Measurements from ENCODE around the gene MRC2.

Gene MRC2

GRCh38 chr17:62701706-62702085 is 74.2 kb downstream of the MRC2 start:
- no peak for DNase-seq (ENCODE audit: low spot score)

GRCh38 chr17:62702746-62703260 is 75.3 kb downstream of the MRC2 start:
- no peak for DNase-seq (ENCODE audit: low spot score)

- DNase-seq (ENCODE audit: low spot score) = no peak
Measured at GRCh38 chr17:62703261-62703775, 75.8 kb downstream of the MRC2 start.

GRCh38 chr17:62703776-62704380 is 76.4 kb downstream of the MRC2 start:
- peak; percentile 70 for DNase-seq (ENCODE audit: low spot score)

- no peak for DNase-seq (ENCODE audit: low spot score)
Measured at GRCh38 chr17:62704381-62704971, 77.0 kb downstream of the MRC2 start.

- DNase-seq (ENCODE audit: low spot score) = no peak
Measured at GRCh38 chr17:62705156-62705777, 77.8 kb downstream of the MRC2 start.

- no peak for DNase-seq (ENCODE audit: low spot score)
Measured at GRCh38 chr17:62705778-62706597, 78.5 kb downstream of the MRC2 start.

- DNase-seq (ENCODE audit: low spot score) = no peak
Measured at GRCh38 chr17:62706598-62707424, 79.3 kb downstream of the MRC2 start.

GRCh38 chr17:62707425-62707739 is 79.9 kb downstream of the MRC2 start:
- no peak for DNase-seq (ENCODE audit: low spot score)

GRCh38 chr17:62708587-62708986 is 81.1 kb downstream of the MRC2 start:
- no peak for DNase-seq (ENCODE audit: low spot score)

- no peak for DNase-seq (ENCODE audit: low spot score)
Measured at GRCh38 chr17:62712171-62712581, 84.7 kb downstream of the MRC2 start.

- DNase-seq (ENCODE audit: low spot score) = no peak
Measured at GRCh38 chr17:62713086-62713881, 85.8 kb downstream of the MRC2 start.

- no peak for DNase-seq (ENCODE audit: low spot score)
Measured at GRCh38 chr17:62714016-62714777, 86.7 kb downstream of the MRC2 start.

- DNase-seq (ENCODE audit: low spot score) = no peak
Measured at GRCh38 chr17:62715882-62716390, 88.5 kb downstream of the MRC2 start.

GRCh38 chr17:62716834-62717588 is 89.5 kb downstream of the MRC2 start:
- no peak for DNase-seq (ENCODE audit: low spot score)

- no peak for DNase-seq (ENCODE audit: low spot score)
Measured at GRCh38 chr17:62717589-62717855, 90.1 kb downstream of the MRC2 start.

GRCh38 chr17:62717889-62718288 is 90.4 kb downstream of the MRC2 start:
- no peak for DNase-seq (ENCODE audit: low spot score)

GRCh38 chr17:62718429-62718828 is 91.0 kb downstream of the MRC2 start:
- no peak for DNase-seq (ENCODE audit: low spot score)

GRCh38 chr17:62719586-62719985 is 92.1 kb downstream of the MRC2 start:
- no peak for DNase-seq (ENCODE audit: low spot score)
